Naive thymus-derived CD4-positive, alpha-beta T cell (primary cell): ENCODE data around the gene RHBDF1. TPM values are rescaled to one million over a fixed set of nuclear protein-coding genes. Genes with fewer than 3 reads are reported as not detected.
A peak's percentile ranks its signal among the peaks of the same experiment; 100 is the strongest.
"Not testable (repeated sequence)": the region's sequence is repeated elsewhere in the genome, so short reads cannot be mapped to it uniquely, and the experiment has no call there.

Experiments
- ATAC-seq: fragments of 150-1000 bp; cut with Tn5 transposase; 2 replicates; pipeline ENCODE4 v1.10.0; 2021; ENCODE audit warnings: mild to moderate bottlenecking, moderate library complexity
- CTCF ChIA-PET: fragments of 350-600 bp; sonication (Branson Sonifier 250); formaldehyde crosslinking; loops from one replicate; lab custom pipeline; 2021; ENCODE audit warnings: antibody characterized with exemption; lab: Charles Lee
- POLR2A ChIA-PET: fragments of 350-600 bp; sonication (Branson Sonifier 250); formaldehyde crosslinking; loops from one replicate; lab custom pipeline; 2021; ENCODE audit warnings: antibody characterized with exemption, inconsistent platforms; lab: Charles Lee
- DNase-seq, 9 donors: peaks; one replicate each; pipeline versions ENCODE4 v3.0.0 to v3.0.0-alpha.2; 2020 to 2022; ENCODE audit warnings: mixed read lengths in 1 of 9
- H3K27ac ChIP-seq: one replicate; pipeline ENCODE4 v1.7.0; 2013; ENCODE audit warnings: mild to moderate bottlenecking, low read depth, low read length, moderate library complexity
- H3K27me3 ChIP-seq, 2 donors: one replicate each; pipeline ENCODE4 v1.7.0; 2013; ENCODE audit warnings: low read length in 2 of 2, mild to moderate bottlenecking in 2 of 2, moderate library complexity in 2 of 2; ENCODE audit not compliant: control insufficient read depth in 2 of 2, insufficient read depth in 2 of 2
- H3K36me3 ChIP-seq, 3 experiments: 1 replicate in 2 of 3; 2 replicates in 1 of 3; pipeline ENCODE4 v1.7.0; 2013; ENCODE audit warnings: low read length in 3 of 3, mild to moderate bottlenecking in 3 of 3, moderate library complexity in 1 of 3; ENCODE audit not compliant: insufficient read depth in 3 of 3, control insufficient read depth in 2 of 3
- H3K4me1 ChIP-seq, 2 donors: one replicate each; pipeline ENCODE4 v1.7.0; 2013; ENCODE audit warnings: low read length in 2 of 2, mild to moderate bottlenecking in 2 of 2, moderate library complexity in 1 of 2; ENCODE audit not compliant: control insufficient read depth in 2 of 2, insufficient read depth in 2 of 2
- H3K4me3 ChIP-seq: 2 replicates; pipeline ENCODE4 v1.7.0; 2013; ENCODE audit warnings: mild to moderate bottlenecking, low read length
- H3K9me3 ChIP-seq, 3 experiments: 1 replicate in 2 of 3; 2 replicates in 1 of 3; pipeline ENCODE4 v1.7.0; 2013; ENCODE audit warnings: low read length in 3 of 3; ENCODE audit not compliant: control insufficient read depth in 2 of 3
- H3K27ac Mint-ChIP-seq, 9 donors: one replicate each; pipeline ENCODE4 v1.8.0; 2020 to 2022; ENCODE audit warnings: mixed read lengths in 9 of 9, mild to moderate bottlenecking in 8 of 9, moderate library complexity in 5 of 9, inconsistent platforms in 2 of 9
- H3K27me3 Mint-ChIP-seq, 5 donors: one replicate each; pipeline ENCODE4 v1.8.0; 2021 to 2022; ENCODE audit warnings: mixed read lengths in 5 of 5, mild to moderate bottlenecking in 1 of 5
- H3K36me3 Mint-ChIP-seq, 5 donors: one replicate each; pipeline ENCODE4 v1.8.0; 2020 to 2022; ENCODE audit warnings: mixed read lengths in 5 of 5, mild to moderate bottlenecking in 3 of 5, inconsistent platforms in 1 of 5
- H3K4me1 Mint-ChIP-seq, 7 donors: one replicate each; pipeline ENCODE4 v1.8.0; 2020 to 2022; ENCODE audit warnings: mixed read lengths in 7 of 7, mild to moderate bottlenecking in 3 of 7, inconsistent platforms in 1 of 7
- H3K4me3 Mint-ChIP-seq, 10 donors: one replicate each; pipeline ENCODE4 v1.8.0; 2020 to 2022; ENCODE audit warnings: mild to moderate bottlenecking in 10 of 10, mixed read lengths in 10 of 10, moderate library complexity in 6 of 10, inconsistent platforms in 2 of 10
- H3K9me3 Mint-ChIP-seq, 11 donors: one replicate each; pipeline ENCODE4 v1.8.0; 2020 to 2022; ENCODE audit warnings: mixed read lengths in 11 of 11, mild to moderate bottlenecking in 4 of 11, inconsistent platforms in 1 of 11, moderate library complexity in 1 of 11
- intact Hi-C, 2 donors: fragments of 100-400 bp; cut with micrococcal nuclease; formaldehyde crosslinking; loops; one replicate each; pipeline ENCODE4 v1.15.1; 2023
- polyA plus RNA-seq, 2 donors: library from polyadenylated mRNA; unstranded; fragments of 300-500 nt; fragmentation: Illumina TruSeq; gene quantifications; one replicate each; pipeline ENCODE4 v1.2.3, GENCODE V29; 2021
- total RNA-seq, 6 experiments: library from RNA in 5 of 6; stranded (reverse) in 5 of 6; gene quantifications; 1 replicate in 5 of 6; 2 replicates in 1 of 6; pipeline ENCODE4 v1.2.3 and lab custom pipeline; 2021 to 2026

The RHBDF1 gene
- total and polyA plus RNA-seq, 7 experiments from 2014 or later = 0.66 to 1.6 TPM; not detected in 5

DNA sequence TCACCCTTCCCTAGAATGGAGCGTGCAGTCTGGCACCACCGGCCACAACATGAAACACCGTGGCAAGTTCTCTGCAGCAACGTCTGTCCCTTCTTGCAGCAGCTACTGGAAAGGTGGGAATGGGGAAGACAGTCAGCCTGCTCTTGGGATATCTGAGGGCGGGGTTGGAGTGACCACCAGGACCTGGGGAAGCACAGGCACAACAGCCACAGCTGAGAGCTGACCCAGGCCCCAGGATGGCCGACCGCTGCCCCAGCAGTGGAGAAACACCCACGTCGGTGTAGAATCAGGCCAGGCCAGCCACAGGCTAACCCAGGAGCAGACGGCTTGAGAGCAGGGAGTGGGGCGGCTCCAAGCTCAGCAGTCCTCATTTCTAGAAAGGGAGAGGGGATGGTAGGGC lies 34.2 kb downstream of the RHBDF1 start:
- H3K36me3 ChIP-seq, H3K9me3 Mint-ChIP-seq, H3K27me3 ChIP-seq, H3K27me3 Mint-ChIP-seq, DNase-seq, ATAC-seq, POLR2A ChIA-PET, H3K4me3 ChIP-seq, intact Hi-C loops, CTCF ChIA-PET, H3K9me3 ChIP-seq: not testable (repeated sequence)
- Histone ChIP-seq H3K4me1 (peaks cover 13 to 22% of the 10 kb centered on the region in 2 donors), H3K27ac (peak overlapping the region; percentile 44)
- H3K36me3 Mint-ChIP-seq = peaks cover 0 to 15% (median 13%) of the 10 kb centered on the region in 5 donors
- H3K27ac Mint-ChIP-seq = peak overlapping the region in 6 of 9 donors; percentile 22 to 75 (median 68)
- peak overlapping the region in 4 of 10 donors; percentile 21 to 41 (median 34) for H3K4me3 Mint-ChIP-seq
- H3K4me1 Mint-ChIP-seq = peaks cover 24 to 51% (median 39%) of the 10 kb centered on the region in 7 donors

DNA sequence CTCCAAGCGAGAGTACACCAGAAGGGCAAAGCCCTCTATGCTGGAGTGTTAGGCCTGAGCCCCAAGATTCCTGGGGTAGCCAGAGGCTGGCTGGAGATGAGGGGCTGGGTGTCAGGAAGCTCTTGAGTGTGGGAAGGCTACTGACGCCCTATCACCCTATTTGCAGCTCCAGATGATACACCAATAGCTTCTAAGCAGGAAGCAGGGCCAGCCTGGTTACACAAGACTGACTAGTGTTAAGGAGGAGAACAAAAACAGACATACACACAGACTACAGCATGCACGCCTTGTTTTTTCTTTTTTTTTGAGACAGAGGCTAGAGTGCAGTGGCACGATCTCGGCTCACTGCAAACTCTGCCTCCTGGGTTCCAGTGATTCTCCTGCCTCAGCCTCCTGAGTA lies 34.9 kb downstream of the RHBDF1 start:
- intact Hi-C loops = no loop called here
- Histone ChIP-seq H3K9me3 (no peaks in the 10 kb centered on the region), H3K4me1 (peaks cover 13 to 20% of the 10 kb centered on the region in 2 donors), H3K27me3 (no peaks in the 10 kb centered on the region), H3K27ac (no peak overlapping the region), H3K36me3 (peaks cover 0 to 8% (median 0%) of the 10 kb centered on the region in 3 experiments), H3K4me3 (no peak overlapping the region)
- no peaks in the 10 kb centered on the region for H3K27me3 Mint-ChIP-seq
- DNase-seq (no peak), ATAC-seq (no peak)
- ChIA-PET POLR2A (no interaction called here), CTCF (no interaction called here)
- no peaks in the 10 kb centered on the region for H3K9me3 Mint-ChIP-seq
- peaks cover 24 to 44% (median 32%) of the 10 kb centered on the region in 7 donors for H3K4me1 Mint-ChIP-seq
- no peak overlapping the region for H3K4me3 Mint-ChIP-seq
- H3K27ac Mint-ChIP-seq = peak overlapping the region in 4 of 9 donors; percentile 55 to 70 (median 68)
- peaks cover 0 to 9% (median 8%) of the 10 kb centered on the region in 5 donors for H3K36me3 Mint-ChIP-seq

DNA sequence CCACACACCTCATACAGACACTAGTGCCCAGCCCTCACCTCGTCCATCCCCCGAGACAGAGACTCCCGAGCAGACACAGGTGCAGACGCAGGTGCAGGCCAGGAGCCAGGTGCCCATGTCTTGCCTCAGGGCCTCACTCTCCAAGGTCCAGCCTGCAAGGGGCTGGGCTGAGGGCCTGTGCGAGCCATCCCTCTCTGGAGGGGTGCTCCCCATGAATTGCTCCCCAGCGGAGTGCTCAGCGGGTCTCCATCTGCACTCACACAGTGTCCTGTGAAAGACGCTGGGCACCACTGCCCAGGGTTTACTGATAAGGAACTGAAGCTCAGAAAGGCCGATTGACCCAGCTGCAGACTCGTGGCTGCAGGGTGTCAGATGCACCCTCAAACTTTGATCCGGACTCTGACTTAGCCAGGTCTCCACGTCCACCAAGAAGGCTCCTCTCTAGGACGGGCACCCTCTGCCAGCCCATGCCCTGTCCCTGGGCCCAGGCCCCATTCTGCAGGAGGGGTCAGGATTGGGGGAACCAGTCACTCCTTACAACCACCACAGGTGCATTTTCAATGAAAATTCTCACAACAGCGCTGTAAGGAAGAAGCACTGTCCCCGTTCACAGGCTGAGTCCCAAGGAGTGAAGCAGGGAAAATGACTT lies 36.0 kb downstream of the RHBDF1 start:
- ATAC-seq = no peak
- Mint-ChIP-seq H3K27me3 (no peaks in the 10 kb centered on the region), H3K9me3 (no peaks in the 10 kb centered on the region), H3K27ac (no peak overlapping the region), H3K4me3 (no peak overlapping the region), H3K4me1 (peaks cover 19 to 35% (median 23%) of the 10 kb centered on the region in 7 donors), H3K36me3 (peaks cover 0 to 2% (median 0%) of the 10 kb centered on the region in 5 donors)
- ChIA-PET POLR2A (no interaction called here), CTCF (no interaction called here)
- no peak for DNase-seq
- Histone ChIP-seq H3K9me3 (no peaks in the 10 kb centered on the region), H3K4me3 (no peak overlapping the region), H3K36me3 (no peaks in the 10 kb centered on the region), H3K4me1 (peaks cover 13% of the 10 kb centered on the region in 2 donors), H3K27me3 (no peaks in the 10 kb centered on the region), H3K27ac (no peak overlapping the region)
- intact Hi-C loops = no loop called here

DNA sequence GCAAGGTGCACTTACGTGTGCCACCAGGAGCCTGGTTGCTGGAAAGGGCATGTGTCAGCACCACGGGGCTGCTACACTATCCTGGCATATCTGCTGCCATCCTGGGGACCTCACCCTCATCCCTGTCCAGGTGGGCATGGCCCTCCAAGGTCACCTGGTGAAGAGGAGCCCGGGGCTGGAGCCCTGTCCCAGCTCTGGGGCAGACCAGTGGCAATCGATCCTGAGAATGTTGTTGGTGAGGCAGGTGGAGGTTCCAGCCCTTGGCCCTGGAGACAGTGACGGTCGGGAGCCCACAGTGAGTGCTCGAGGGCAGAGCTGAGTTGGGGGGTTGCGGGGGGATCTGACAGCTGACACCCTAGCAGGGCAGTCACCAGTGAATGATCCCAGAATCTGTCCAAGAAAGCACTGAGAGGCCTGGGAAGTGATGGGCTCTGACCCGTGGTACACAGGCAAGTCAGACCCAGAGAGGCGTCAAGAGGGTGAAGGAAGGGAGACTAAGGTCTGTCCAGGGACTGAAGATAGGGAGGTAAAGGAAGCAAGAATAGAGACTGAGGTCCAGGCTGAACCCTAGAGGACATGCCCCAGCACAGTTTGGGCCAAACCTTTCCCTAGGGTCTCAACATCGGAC lies 36.6 kb downstream of the RHBDF1 start:
- Mint-ChIP-seq H3K36me3 (peaks cover 0 to 2% (median 0%) of the 10 kb centered on the region in 5 donors), H3K9me3 (no peaks in the 10 kb centered on the region), H3K27ac (peak overlapping the region in 1 of 9 donors; percentile 14), H3K27me3 (no peaks in the 10 kb centered on the region), H3K4me3 (no peak overlapping the region), H3K4me1 (peaks cover 19 to 30% (median 23%) of the 10 kb centered on the region in 7 donors)
- peaks cover 13% of the 10 kb centered on the region in 2 donors for H3K4me1 ChIP-seq
- no peaks in the 10 kb centered on the region for H3K27me3 ChIP-seq
- intact Hi-C loops = no loop called here
- H3K4me3 ChIP-seq = no peak overlapping the region
- CTCF ChIA-PET = no interaction called here
- H3K27ac ChIP-seq = no peak overlapping the region
- no peaks in the 10 kb centered on the region for H3K9me3 ChIP-seq
- ATAC-seq (no peak), DNase-seq (no peak)
- POLR2A ChIA-PET = no interaction called here
- no peaks in the 10 kb centered on the region for H3K36me3 ChIP-seq

DNA sequence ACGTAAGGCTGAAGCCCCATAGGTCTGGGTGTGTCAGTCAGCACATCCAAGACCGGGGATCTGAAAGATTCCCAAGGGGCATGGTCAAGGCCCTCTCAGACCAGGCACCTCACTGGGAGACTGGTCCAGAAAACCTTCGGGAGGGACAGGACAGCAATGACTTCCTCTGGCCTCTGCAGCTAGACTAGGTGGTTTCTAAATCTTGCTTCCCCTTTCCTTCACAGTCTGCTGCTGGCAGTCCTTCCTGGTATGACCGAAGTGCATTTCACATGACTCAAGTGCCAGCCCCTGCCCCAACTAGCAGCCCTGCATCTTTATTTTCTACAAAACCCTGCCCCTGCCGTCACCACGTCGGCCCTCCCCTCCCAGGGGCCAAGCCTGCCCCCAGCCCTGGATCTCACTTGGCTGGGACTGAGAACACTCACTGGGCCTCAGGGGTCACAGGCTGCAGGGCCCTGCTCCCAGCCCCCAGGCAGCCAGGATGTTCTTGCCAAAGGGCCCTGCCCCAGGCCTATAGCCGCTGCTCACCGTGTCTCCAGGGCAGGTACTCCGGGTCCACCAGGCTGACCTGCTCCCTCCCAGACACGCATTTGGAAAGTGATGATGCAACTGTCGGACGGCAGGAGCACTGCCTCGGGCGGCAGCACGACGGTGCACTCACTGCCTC lies 37.3 kb downstream of the RHBDF1 start:
- Mint-ChIP-seq H3K4me3 (no peak overlapping the region), H3K27me3 (no peaks in the 10 kb centered on the region), H3K4me1 (peaks cover 19 to 30% (median 23%) of the 10 kb centered on the region in 7 donors), H3K9me3 (no peaks in the 10 kb centered on the region), H3K36me3 (peaks cover 0 to 2% (median 0%) of the 10 kb centered on the region in 5 donors), H3K27ac (peak overlapping the region in 1 of 9 donors; percentile 33)
- Histone ChIP-seq H3K9me3 (no peaks in the 10 kb centered on the region), H3K4me3 (no peak overlapping the region), H3K27ac (no peak overlapping the region), H3K36me3 (no peaks in the 10 kb centered on the region), H3K4me1 (peaks cover 13% of the 10 kb centered on the region in 2 donors), H3K27me3 (no peaks in the 10 kb centered on the region)
- no peak for DNase-seq
- peak; percentile 78 for ATAC-seq
- ChIA-PET POLR2A (no interaction called here), CTCF (no interaction called here)
- intact Hi-C loops = no loop called here

DNA sequence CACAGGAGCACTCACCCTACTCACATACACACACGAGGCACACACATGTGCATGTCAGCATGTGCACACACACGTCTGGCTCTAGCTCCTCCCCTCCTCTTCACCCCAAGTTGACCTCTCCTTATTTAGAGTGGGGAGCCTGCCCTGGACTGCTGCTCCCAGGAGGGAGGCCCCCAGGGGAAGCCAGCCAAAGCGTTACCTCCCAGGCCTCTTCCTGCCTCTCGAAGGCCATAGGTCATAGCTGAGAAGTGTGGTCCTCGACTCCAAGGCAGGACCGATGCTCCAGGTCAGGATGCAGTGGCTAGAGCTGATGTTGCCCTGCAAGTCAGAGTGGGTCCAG lies 37.8 kb downstream of the RHBDF1 start:
- peaks cover 0 to 2% (median 0%) of the 10 kb centered on the region in 5 donors for H3K36me3 Mint-ChIP-seq
- intact Hi-C loops = no loop called here
- H3K4me1 Mint-ChIP-seq = peaks cover 19 to 28% (median 22%) of the 10 kb centered on the region in 7 donors
- Histone ChIP-seq H3K4me1 (peaks cover 13% of the 10 kb centered on the region in 2 donors), H3K27ac (no peak overlapping the region), H3K9me3 (no peaks in the 10 kb centered on the region), H3K36me3 (no peaks in the 10 kb centered on the region), H3K4me3 (no peak overlapping the region), H3K27me3 (no peaks in the 10 kb centered on the region)
- CTCF ChIA-PET = no interaction called here
- H3K4me3 Mint-ChIP-seq = no peak overlapping the region
- POLR2A ChIA-PET = interaction anchor here (0.6 kb wide), 1 partner anchor 702 kb away, joined by 3 read pairs; no protein-coding TSS in a partner anchor
- H3K9me3 Mint-ChIP-seq = no peaks in the 10 kb centered on the region
- H3K27ac Mint-ChIP-seq = no peak overlapping the region
- peak; percentile 6 for ATAC-seq
- DNase-seq = no peak
- H3K27me3 Mint-ChIP-seq = no peaks in the 10 kb centered on the region
